HG03103 (cell line): ENCODE data around the gene ZCWPW2.

Experiments
- ATAC-seq: cut with Tn5 transposase; IDR thresholded peaks from one replicate; pipeline ENCODE4 v1.9.1; 2021; ENCODE audit warnings: low read depth; ENCODE audit not compliant: unreplicated experiment

ZCWPW2 gene

GRCh38 chr3:28569357-28569756 is 220.8 kb downstream of the ZCWPW2 start:
- no peak for ATAC-seq

GRCh38 chr3:28574036-28574435 is 225.5 kb downstream of the ZCWPW2 start:
- ATAC-seq = no peak

GRCh38 chr3:28575100-28575745 is 226.7 kb downstream of the ZCWPW2 start:
- ATAC-seq = no peak
